Naive thymus-derived CD4-positive, alpha-beta T cell (primary cell): ENCODE data around the gene SOCS3. TPM values are rescaled to one million over a fixed set of nuclear protein-coding genes. Genes with fewer than 3 reads are reported as not detected.

Experiments used
- ATAC-seq: fragments of 150-1000 bp; cut with Tn5 transposase; 2 replicates; pipeline ENCODE4 v1.10.0; 2021; ENCODE audit warnings: mild to moderate bottlenecking, moderate library complexity
- CTCF ChIA-PET: fragments of 350-600 bp; sonication (Branson Sonifier 250); formaldehyde crosslinking; loops from one replicate; lab custom pipeline; 2021; ENCODE audit warnings: antibody characterized with exemption; lab: Charles Lee
- POLR2A ChIA-PET: fragments of 350-600 bp; sonication (Branson Sonifier 250); formaldehyde crosslinking; loops from one replicate; lab custom pipeline; 2021; ENCODE audit warnings: antibody characterized with exemption, inconsistent platforms; lab: Charles Lee
- DNase-seq, 9 donors: peaks; one replicate each; pipeline versions ENCODE4 v3.0.0 to v3.0.0-alpha.2; 2020 to 2022; ENCODE audit warnings: mixed read lengths in 1 of 9
- H3K27ac ChIP-seq: one replicate; pipeline ENCODE4 v1.7.0; 2013; ENCODE audit warnings: mild to moderate bottlenecking, low read depth, low read length, moderate library complexity
- H3K27me3 ChIP-seq, 2 donors: one replicate each; pipeline ENCODE4 v1.7.0; 2013; ENCODE audit warnings: low read length in 2 of 2, mild to moderate bottlenecking in 2 of 2, moderate library complexity in 2 of 2; ENCODE audit not compliant: control insufficient read depth in 2 of 2, insufficient read depth in 2 of 2
- H3K36me3 ChIP-seq, 3 experiments: 1 replicate in 2 of 3; 2 replicates in 1 of 3; pipeline ENCODE4 v1.7.0; 2013; ENCODE audit warnings: low read length in 3 of 3, mild to moderate bottlenecking in 3 of 3, moderate library complexity in 1 of 3; ENCODE audit not compliant: insufficient read depth in 3 of 3, control insufficient read depth in 2 of 3
- H3K4me1 ChIP-seq, 2 donors: one replicate each; pipeline ENCODE4 v1.7.0; 2013; ENCODE audit warnings: low read length in 2 of 2, mild to moderate bottlenecking in 2 of 2, moderate library complexity in 1 of 2; ENCODE audit not compliant: control insufficient read depth in 2 of 2, insufficient read depth in 2 of 2
- H3K4me3 ChIP-seq: 2 replicates; pipeline ENCODE4 v1.7.0; 2013; ENCODE audit warnings: mild to moderate bottlenecking, low read length
- H3K9me3 ChIP-seq, 3 experiments: 1 replicate in 2 of 3; 2 replicates in 1 of 3; pipeline ENCODE4 v1.7.0; 2013; ENCODE audit warnings: low read length in 3 of 3; ENCODE audit not compliant: control insufficient read depth in 2 of 3
- H3K27ac Mint-ChIP-seq, 9 donors: one replicate each; pipeline ENCODE4 v1.8.0; 2020 to 2022; ENCODE audit warnings: mixed read lengths in 9 of 9, mild to moderate bottlenecking in 8 of 9, moderate library complexity in 5 of 9, inconsistent platforms in 2 of 9
- H3K27me3 Mint-ChIP-seq, 5 donors: one replicate each; pipeline ENCODE4 v1.8.0; 2021 to 2022; ENCODE audit warnings: mixed read lengths in 5 of 5, mild to moderate bottlenecking in 1 of 5
- H3K36me3 Mint-ChIP-seq, 5 donors: one replicate each; pipeline ENCODE4 v1.8.0; 2020 to 2022; ENCODE audit warnings: mixed read lengths in 5 of 5, mild to moderate bottlenecking in 3 of 5, inconsistent platforms in 1 of 5
- H3K4me1 Mint-ChIP-seq, 7 donors: one replicate each; pipeline ENCODE4 v1.8.0; 2020 to 2022; ENCODE audit warnings: mixed read lengths in 7 of 7, mild to moderate bottlenecking in 3 of 7, inconsistent platforms in 1 of 7
- H3K4me3 Mint-ChIP-seq, 10 donors: one replicate each; pipeline ENCODE4 v1.8.0; 2020 to 2022; ENCODE audit warnings: mild to moderate bottlenecking in 10 of 10, mixed read lengths in 10 of 10, moderate library complexity in 6 of 10, inconsistent platforms in 2 of 10
- H3K9me3 Mint-ChIP-seq, 11 donors: one replicate each; pipeline ENCODE4 v1.8.0; 2020 to 2022; ENCODE audit warnings: mixed read lengths in 11 of 11, mild to moderate bottlenecking in 4 of 11, inconsistent platforms in 1 of 11, moderate library complexity in 1 of 11
- intact Hi-C, 2 donors: fragments of 100-400 bp; cut with micrococcal nuclease; formaldehyde crosslinking; loops; one replicate each; pipeline ENCODE4 v1.15.1; 2023
- polyA plus RNA-seq, 2 donors: library from polyadenylated mRNA; unstranded; fragments of 300-500 nt; fragmentation: Illumina TruSeq; gene quantifications; one replicate each; pipeline ENCODE4 v1.2.3, GENCODE V29; 2021
- total RNA-seq, 6 experiments: library from RNA in 5 of 6; stranded (reverse) in 5 of 6; gene quantifications; 1 replicate in 5 of 6; 2 replicates in 1 of 6; pipeline ENCODE4 v1.2.3 and lab custom pipeline; 2021 to 2026

Gene SOCS3
- total and polyA plus RNA-seq, 7 experiments from 2014 or later: 8.1 to 281 (median 110) TPM

- Mint-ChIP-seq H3K9me3 (peaks cover 0 to 3% (median 0%) of the 10 kb centered on the region in 11 donors), H3K4me1 (peaks cover 6 to 18% (median 7%) of the 10 kb centered on the region in 7 donors), H3K36me3 (peaks cover 0 to 2% (median 0%) of the 10 kb centered on the region in 5 donors), H3K4me3 (no peak overlapping the region), H3K27me3 (no peaks in the 10 kb centered on the region), H3K27ac (no peak overlapping the region)
- intact Hi-C loops: no loop called here
- DNase-seq (no peak), ATAC-seq (no peak)
- ChIA-PET POLR2A (no interaction called here), CTCF (no interaction called here)
- Histone ChIP-seq H3K4me3 (no peak overlapping the region), H3K4me1 (peaks cover 8% of the 10 kb centered on the region in 2 donors), H3K27me3 (no peaks in the 10 kb centered on the region), H3K27ac (no peak overlapping the region), H3K36me3 (no peaks in the 10 kb centered on the region), H3K9me3 (no peaks in the 10 kb centered on the region)
Measured at GRCh38 chr17:78374631-78375274, 14.9 kb upstream of the SOCS3 start.

DNA sequence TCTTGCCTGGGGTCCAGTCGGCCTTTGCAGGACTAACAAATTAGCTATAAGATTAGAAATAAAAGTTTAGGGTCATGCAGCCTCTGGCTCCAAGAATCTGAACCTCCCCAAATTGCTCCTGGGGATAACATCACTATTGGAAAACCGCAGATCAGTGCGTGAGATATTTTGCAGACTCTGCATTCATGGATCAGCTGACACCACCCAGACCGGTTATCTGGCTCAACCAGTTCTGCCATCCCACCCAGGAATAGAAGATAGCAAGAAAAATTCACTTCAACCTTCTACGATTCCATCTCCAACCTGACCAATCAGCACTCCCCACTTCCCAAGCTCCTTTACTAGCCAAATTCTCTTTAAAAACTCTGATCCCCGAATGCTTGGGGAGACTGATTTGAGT lies 14.3 kb upstream of the SOCS3 start:
- Mint-ChIP-seq H3K4me1 (peaks cover 3 to 14% (median 5%) of the 10 kb centered on the region in 7 donors), H3K9me3 (peaks cover 0 to 3% (median 0%) of the 10 kb centered on the region in 11 donors), H3K27ac (no peak overlapping the region), H3K27me3 (no peaks in the 10 kb centered on the region), H3K36me3 (peaks cover 0 to 1% (median 0%) of the 10 kb centered on the region in 5 donors), H3K4me3 (no peak overlapping the region)
- DNase-seq (no peak), ATAC-seq (no peak)
- peaks cover 2% of the 10 kb centered on the region in 2 donors for H3K4me1 ChIP-seq
- ChIA-PET POLR2A (no interaction called here), CTCF (no interaction called here)
- no peaks in the 10 kb centered on the region for H3K9me3 ChIP-seq
- no peaks in the 10 kb centered on the region for H3K27me3 ChIP-seq
- intact Hi-C loops: no loop called here
- H3K36me3 ChIP-seq: no peaks in the 10 kb centered on the region
- H3K4me3 ChIP-seq: no peak overlapping the region
- no peak overlapping the region for H3K27ac ChIP-seq

- Histone ChIP-seq H3K9me3 (no peaks in the 10 kb centered on the region), H3K36me3 (no peaks in the 10 kb centered on the region), H3K4me3 (no peak overlapping the region), H3K27me3 (no peaks in the 10 kb centered on the region), H3K4me1 (no peaks in the 10 kb centered on the region), H3K27ac (no peak overlapping the region)
- H3K9me3 Mint-ChIP-seq: no peaks in the 10 kb centered on the region
- no peaks in the 10 kb centered on the region for H3K36me3 Mint-ChIP-seq
- peak overlapping the region in 2 of 9 donors; percentile 16 to 75 for H3K27ac Mint-ChIP-seq
- no peak for DNase-seq
- H3K4me1 Mint-ChIP-seq: peaks cover 0 to 10% (median 0%) of the 10 kb centered on the region in 7 donors
- ATAC-seq: no peak
- CTCF ChIA-PET: interaction anchor here (1.0 kb wide), 1 partner anchor 9 kb away, joined by 3 read pairs; no protein-coding TSS in a partner anchor
- intact Hi-C loops: no loop called here
- no peak overlapping the region for H3K4me3 Mint-ChIP-seq
- no peaks in the 10 kb centered on the region for H3K27me3 Mint-ChIP-seq
- POLR2A ChIA-PET: no interaction called here
Measured at GRCh38 chr17:78372841-78373240, 13.0 kb upstream of the SOCS3 start.

- Mint-ChIP-seq H3K27me3 (no peaks in the 10 kb centered on the region), H3K36me3 (no peaks in the 10 kb centered on the region), H3K4me1 (peaks cover 0 to 3% (median 0%) of the 10 kb centered on the region in 7 donors), H3K27ac (no peak overlapping the region), H3K4me3 (no peak overlapping the region), H3K9me3 (no peaks in the 10 kb centered on the region)
- ATAC-seq (no peak), DNase-seq (no peak)
- no peak overlapping the region for H3K27ac ChIP-seq
- H3K4me1 ChIP-seq: no peaks in the 10 kb centered on the region
- intact Hi-C loops: no loop called here
- no peaks in the 10 kb centered on the region for H3K36me3 ChIP-seq
- no peak overlapping the region for H3K4me3 ChIP-seq
- ChIA-PET POLR2A (no interaction called here), CTCF (no interaction called here)
- H3K9me3 ChIP-seq: no peaks in the 10 kb centered on the region
- no peaks in the 10 kb centered on the region for H3K27me3 ChIP-seq
Measured at GRCh38 chr17:78371056-78371455, 11.2 kb upstream of the SOCS3 start.

DNA sequence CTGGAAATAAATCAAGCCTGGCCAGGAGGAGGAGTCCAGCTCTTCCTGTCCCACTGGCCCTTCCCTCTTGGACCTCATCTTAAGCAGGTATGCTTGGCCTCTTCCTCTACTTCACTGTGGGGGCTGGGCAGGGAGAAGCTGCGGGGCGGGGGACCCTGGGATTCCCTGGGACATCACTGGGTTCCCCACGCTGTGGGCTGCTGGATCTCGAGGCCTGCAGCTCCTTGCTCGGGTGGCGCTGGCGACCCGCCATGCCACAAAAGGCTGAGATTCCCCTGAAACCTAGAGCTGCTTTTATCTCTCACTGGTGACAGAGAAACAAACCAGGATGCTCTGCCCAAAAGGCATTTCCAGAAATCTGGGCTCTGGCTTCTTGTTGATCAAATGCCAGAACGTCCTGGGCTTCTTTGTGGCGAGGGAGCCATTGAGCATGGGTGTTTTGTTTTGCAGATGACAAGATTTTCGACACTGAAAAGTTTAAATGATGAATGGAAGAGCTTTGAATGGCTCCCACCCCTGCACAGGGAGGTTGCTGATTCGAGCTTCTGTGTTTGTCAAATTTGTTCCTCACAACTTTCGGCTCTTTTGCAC lies 10.0 kb upstream of the SOCS3 start:
- Histone ChIP-seq H3K9me3 (no peaks in the 10 kb centered on the region), H3K36me3 (no peaks in the 10 kb centered on the region), H3K4me1 (no peaks in the 10 kb centered on the region), H3K4me3 (no peak overlapping the region), H3K27ac (no peak overlapping the region), H3K27me3 (no peaks in the 10 kb centered on the region)
- ChIA-PET POLR2A (interaction anchor here (0.9 kb wide), 2 partner anchors 9 kb away, joined by 3 to 4 read pairs; partner anchors contain the start of gene PGS1), CTCF (no interaction called here)
- Mint-ChIP-seq H3K27me3 (no peaks in the 10 kb centered on the region), H3K27ac (no peak overlapping the region), H3K36me3 (no peaks in the 10 kb centered on the region), H3K4me3 (no peak overlapping the region), H3K4me1 (peaks cover 0 to 6% (median 0%) of the 10 kb centered on the region in 7 donors), H3K9me3 (no peaks in the 10 kb centered on the region)
- intact Hi-C loops: no loop called here
- no peak for ATAC-seq
- DNase-seq: no peak

DNA sequence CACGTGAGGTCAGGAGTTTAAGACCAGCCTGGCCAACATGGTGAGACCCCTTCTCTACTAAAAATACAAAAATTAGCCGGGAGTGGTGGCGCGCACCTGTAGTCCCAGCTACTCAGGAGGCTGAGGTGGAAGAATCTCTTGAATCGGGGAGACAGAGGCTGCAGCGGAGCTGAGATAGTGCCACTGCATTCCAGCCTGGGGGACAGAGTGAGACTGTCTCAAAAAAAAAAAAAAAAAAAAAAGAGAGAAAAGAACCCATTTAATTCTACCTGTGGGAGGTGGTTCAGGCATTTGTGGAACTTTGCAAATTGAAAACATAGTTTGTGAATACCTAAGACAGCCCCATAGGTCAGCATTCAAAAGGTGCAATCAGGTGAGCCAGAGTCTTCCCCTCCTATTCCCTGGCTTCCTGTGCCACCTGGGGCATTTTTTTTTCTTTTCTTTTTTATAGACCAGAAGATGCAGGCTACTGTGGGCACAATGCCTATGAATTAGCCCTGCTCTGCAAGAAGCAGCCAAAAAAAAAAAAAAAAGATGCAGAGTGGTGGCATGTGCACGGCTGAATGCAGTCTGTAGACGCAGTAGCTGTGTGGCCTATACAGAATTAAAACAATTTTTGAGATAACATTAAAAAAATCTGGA lies 9.1 kb upstream of the SOCS3 start:
- Mint-ChIP-seq H3K27ac (peak overlapping the region in 1 of 9 donors; percentile 31), H3K9me3 (no peaks in the 10 kb centered on the region), H3K27me3 (no peaks in the 10 kb centered on the region), H3K36me3 (no peaks in the 10 kb centered on the region), H3K4me3 (no peak overlapping the region), H3K4me1 (peaks cover 0 to 15% (median 0%) of the 10 kb centered on the region in 7 donors)
- Histone ChIP-seq H3K4me1 (no peaks in the 10 kb centered on the region), H3K27me3 (no peaks in the 10 kb centered on the region), H3K36me3 (no peaks in the 10 kb centered on the region), H3K9me3 (no peaks in the 10 kb centered on the region), H3K4me3 (no peak overlapping the region), H3K27ac (no peak overlapping the region)
- no peak for DNase-seq
- ChIA-PET CTCF (no interaction called here), POLR2A (interaction anchor here (0.9 kb wide), 1 partner anchor 8 kb away, joined by 4 read pairs; no protein-coding TSS in a partner anchor)
- ATAC-seq: no peak
- intact Hi-C loops: no loop called here
